WTC11 (cell line): ENCODE measurements around the gene TRPM2. TPM values are rescaled to one million over a fixed set of nuclear protein-coding genes. Genes with fewer than 3 reads are reported as not detected.

Experiments
- ATAC-seq: fragments of 200-7000 bp; cut with Tn5 transposase; 2 replicates; pipeline ENCODE4 v1.10.0; 2021; ENCODE audit warnings: mild to moderate bottlenecking, moderate library complexity
- CTCF ChIA-PET: fragments of 300-600 bp; sonication (Branson Sonifier 250); formaldehyde crosslinking; loops from one replicate; lab custom pipeline; 2021; ENCODE audit warnings: antibody characterized with exemption; lab: Charles Lee
- POLR2A ChIA-PET: fragments of 350-600 bp; sonication (Branson Sonifier 250); formaldehyde crosslinking; loops from one replicate; lab custom pipeline; 2021; ENCODE audit warnings: antibody characterized with exemption; lab: Charles Lee
- DNase-seq: peaks from one replicate; pipeline ENCODE4 v3.0.0; 2021; ENCODE audit warnings: low spot score
- H3K27ac Mint-ChIP-seq: 2 replicates; pipeline ENCODE4 v1.8.0; 2021; ENCODE audit warnings: mixed read lengths
- H3K27me3 Mint-ChIP-seq: 2 replicates; pipeline ENCODE4 v1.8.0; 2021; ENCODE audit warnings: low read depth, mild to moderate bottlenecking, moderate library complexity, mixed read lengths
- H3K36me3 Mint-ChIP-seq: 2 replicates; pipeline ENCODE4 v1.8.0; 2021; ENCODE audit warnings: mixed read lengths
- H3K4me1 Mint-ChIP-seq: 2 replicates; pipeline ENCODE4 v1.8.0; 2022; ENCODE audit warnings: mixed read lengths
- H3K4me3 Mint-ChIP-seq: 2 replicates; pipeline ENCODE4 v1.8.0; 2021; ENCODE audit warnings: mild to moderate bottlenecking, moderate library complexity, mixed read lengths
- H3K9me3 Mint-ChIP-seq: 2 replicates; pipeline ENCODE4 v1.8.0; 2021; ENCODE audit warnings: mixed read lengths
- CDX4 ChIP-seq: fragments of 250-450 bp; sonication (Bioruptor Pico); IDR thresholded peaks from 2 replicates; pipeline ENCODE4 v1.9.0; 2021; ENCODE audit warnings: moderate library complexity, mild to moderate bottlenecking, inconsistent platforms, borderline replicate concordance
- CREB1 ChIP-seq: sonication (generic); formaldehyde crosslinking; IDR thresholded peaks from 2 replicates; pipeline ENCODE4 v1.8.0; 2023; ENCODE audit warnings: mild to moderate bottlenecking, missing genetic modification reagents
- E2F5 ChIP-seq: sonication (generic); formaldehyde crosslinking; IDR thresholded peaks from 2 replicates; pipeline ENCODE4 v1.8.1; 2022; ENCODE audit warnings: mild to moderate bottlenecking, moderate library complexity, missing genetic modification reagents
- ESRRA ChIP-seq: sonication (generic); formaldehyde crosslinking; IDR thresholded peaks from 2 replicates; pipeline ENCODE4 v1.8.1; 2022; ENCODE audit warnings: mild to moderate bottlenecking, missing genetic modification reagents, borderline replicate concordance
- FOXK1 ChIP-seq: sonication (generic); formaldehyde crosslinking; IDR thresholded peaks from 2 replicates; pipeline ENCODE4 v1.8.0; 2022; ENCODE audit warnings: mild to moderate bottlenecking, moderate library complexity, missing genetic modification reagents
- GABPB1 ChIP-seq: sonication (generic); formaldehyde crosslinking; IDR thresholded peaks from 2 replicates; pipeline ENCODE4 v1.8.1; 2023; ENCODE audit warnings: mild to moderate bottlenecking, missing genetic modification reagents
- HMGXB4 ChIP-seq: sonication (generic); formaldehyde crosslinking; IDR thresholded peaks from 2 replicates; pipeline ENCODE4 v1.8.1; 2023; ENCODE audit warnings: mild to moderate bottlenecking, moderate library complexity, missing genetic modification reagents
- IRF1 ChIP-seq: sonication (generic); formaldehyde crosslinking; IDR thresholded peaks from 2 replicates; pipeline ENCODE4 v1.8.0; 2023; ENCODE audit warnings: missing genetic modification reagents
- NFE2L1 ChIP-seq: sonication (generic); formaldehyde crosslinking; IDR thresholded peaks from 2 replicates; pipeline ENCODE4 v1.8.1; 2023; ENCODE audit warnings: missing genetic modification reagents
- PREB ChIP-seq: sonication (generic); formaldehyde crosslinking; IDR thresholded peaks from 2 replicates; pipeline ENCODE4 v1.8.1; 2022; ENCODE audit warnings: mild to moderate bottlenecking, missing genetic modification reagents, moderate library complexity, borderline replicate concordance
- PRRX2 ChIP-seq: fragments of 250-450 bp; sonication (Bioruptor Pico); IDR thresholded peaks from 2 replicates; pipeline ENCODE4 v1.8.0; 2021; ENCODE audit warnings: mild to moderate bottlenecking
- TP53 ChIP-seq: sonication (generic); formaldehyde crosslinking; IDR thresholded peaks from 2 replicates; pipeline ENCODE4 v1.8.1; 2023; ENCODE audit warnings: mild to moderate bottlenecking, missing genetic modification reagents
- ZBTB21 ChIP-seq: sonication (generic); formaldehyde crosslinking; IDR thresholded peaks from 2 replicates; pipeline ENCODE4 v1.8.1; 2023; ENCODE audit warnings: mild to moderate bottlenecking, missing genetic modification reagents, borderline replicate concordance
- ZNF121 ChIP-seq: sonication (generic); formaldehyde crosslinking; IDR thresholded peaks from 2 replicates; pipeline ENCODE4 v1.8.0; 2023; ENCODE audit warnings: missing genetic modification reagents
- ZNF219 ChIP-seq: sonication (generic); formaldehyde crosslinking; IDR thresholded peaks from 2 replicates; pipeline ENCODE4 v1.8.0; 2023; ENCODE audit warnings: missing genetic modification reagents, mild to moderate bottlenecking, borderline replicate concordance
- ZNF263 ChIP-seq: sonication (generic); formaldehyde crosslinking; IDR thresholded peaks from 2 replicates; pipeline ENCODE4 v1.8.1; 2022; ENCODE audit warnings: low read depth, mild to moderate bottlenecking, moderate library complexity, missing genetic modification reagents
- ZNF317 ChIP-seq: sonication (generic); formaldehyde crosslinking; IDR thresholded peaks from 2 replicates; pipeline ENCODE4 v1.8.1; 2023; ENCODE audit warnings: low read depth, mild to moderate bottlenecking, moderate library complexity, missing genetic modification reagents, borderline replicate concordance
- total RNA-seq: library from RNA; stranded (reverse); gene quantifications from 3 replicates; pipeline ENCODE4 v1.2.3, GENCODE V29; 2021
- TF ChIP-seq, protein P1 (sequence below): sonication (generic); formaldehyde crosslinking; IDR thresholded peaks from 2 replicates; pipeline ENCODE4 v1.8.0; 2022; ENCODE audit warnings: mild to moderate bottlenecking, missing genetic modification reagents
- TF ChIP-seq, protein P2 (sequence below): fragments of 250-450 bp; sonication (Bioruptor Pico); IDR thresholded peaks from 2 replicates; pipeline ENCODE4 v1.8.0; 2021; ENCODE audit warnings: mild to moderate bottlenecking
- TF ChIP-seq, protein P3 (sequence below): sonication (generic); formaldehyde crosslinking; IDR thresholded peaks from 2 replicates; pipeline ENCODE4 v1.8.0; 2023; ENCODE audit warnings: mild to moderate bottlenecking, missing genetic modification reagents

Gene TRPM2
- total RNA-seq, 1 experiment from 2014 or later, result 0.92 TPM

DNA sequence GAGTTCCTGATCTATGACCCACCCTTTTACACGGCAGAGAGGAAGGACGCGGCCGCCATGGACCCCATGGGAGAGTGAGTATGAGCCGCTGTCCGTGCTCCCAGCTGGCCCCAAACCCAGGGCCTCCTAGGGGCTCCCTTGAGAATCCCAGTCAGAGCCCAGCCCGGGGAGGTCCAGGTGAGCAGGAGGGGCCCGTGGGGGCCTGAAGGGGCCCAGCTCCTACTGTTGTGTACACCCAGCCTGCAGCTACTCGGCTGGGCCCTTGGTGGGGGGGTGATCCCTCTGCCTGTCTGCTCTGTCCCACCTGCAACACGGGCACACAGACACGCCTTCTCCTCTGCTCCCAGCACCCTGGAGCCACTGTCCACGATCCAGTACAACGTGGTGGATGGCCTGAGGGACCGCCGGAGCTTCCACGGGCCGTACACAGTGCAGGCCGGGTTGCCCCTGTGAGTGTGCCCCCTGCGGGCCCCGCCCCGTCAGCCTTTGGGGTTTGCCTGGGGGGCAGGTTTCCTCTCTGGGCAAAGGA is 73.3 kb downstream of the TRPM2 start:
- H3K9me3 Mint-ChIP-seq, result peaks cover 19% of the 10 kb centered on the region
- ChIA-PET POLR2A (no interaction called here), CTCF (interaction anchor here (0.9 kb wide), 1 partner anchor 129 kb away, joined by 3 read pairs; no protein-coding TSS in a partner anchor)
- TF ChIP-seq PRRX2 (no peak), ZNF317 (CRISPR knock-in tag) (no peak), IRF1 (no peak), ZNF121 (CRISPR knock-in tag) (no peak), NFE2L1 (no peak), CREB1 (no peak), FOXK1 (no peak), CDX4 (CRISPR knock-in tag) (no peak), E2F5 (CRISPR knock-in tag) (no peak), HMGXB4 (CRISPR knock-in tag) (no peak)
- TF ChIP-seq, protein P1, sequence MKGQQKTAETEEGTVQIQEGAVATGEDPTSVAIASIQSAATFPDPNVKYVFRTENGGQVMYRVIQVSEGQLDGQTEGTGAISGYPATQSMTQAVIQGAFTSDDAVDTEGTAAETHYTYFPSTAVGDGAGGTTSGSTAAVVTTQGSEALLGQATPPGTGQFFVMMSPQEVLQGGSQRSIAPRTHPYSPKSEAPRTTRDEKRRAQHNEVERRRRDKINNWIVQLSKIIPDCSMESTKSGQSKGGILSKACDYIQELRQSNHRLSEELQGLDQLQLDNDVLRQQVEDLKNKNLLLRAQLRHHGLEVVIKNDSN, result no peak
- TF ChIP-seq, protein P2, sequence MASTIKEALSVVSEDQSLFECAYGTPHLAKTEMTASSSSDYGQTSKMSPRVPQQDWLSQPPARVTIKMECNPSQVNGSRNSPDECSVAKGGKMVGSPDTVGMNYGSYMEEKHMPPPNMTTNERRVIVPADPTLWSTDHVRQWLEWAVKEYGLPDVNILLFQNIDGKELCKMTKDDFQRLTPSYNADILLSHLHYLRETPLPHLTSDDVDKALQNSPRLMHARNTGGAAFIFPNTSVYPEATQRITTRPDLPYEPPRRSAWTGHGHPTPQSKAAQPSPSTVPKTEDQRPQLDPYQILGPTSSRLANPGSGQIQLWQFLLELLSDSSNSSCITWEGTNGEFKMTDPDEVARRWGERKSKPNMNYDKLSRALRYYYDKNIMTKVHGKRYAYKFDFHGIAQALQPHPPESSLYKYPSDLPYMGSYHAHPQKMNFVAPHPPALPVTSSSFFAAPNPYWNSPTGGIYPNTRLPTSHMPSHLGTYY, result no peak
- TF ChIP-seq, protein P3, sequence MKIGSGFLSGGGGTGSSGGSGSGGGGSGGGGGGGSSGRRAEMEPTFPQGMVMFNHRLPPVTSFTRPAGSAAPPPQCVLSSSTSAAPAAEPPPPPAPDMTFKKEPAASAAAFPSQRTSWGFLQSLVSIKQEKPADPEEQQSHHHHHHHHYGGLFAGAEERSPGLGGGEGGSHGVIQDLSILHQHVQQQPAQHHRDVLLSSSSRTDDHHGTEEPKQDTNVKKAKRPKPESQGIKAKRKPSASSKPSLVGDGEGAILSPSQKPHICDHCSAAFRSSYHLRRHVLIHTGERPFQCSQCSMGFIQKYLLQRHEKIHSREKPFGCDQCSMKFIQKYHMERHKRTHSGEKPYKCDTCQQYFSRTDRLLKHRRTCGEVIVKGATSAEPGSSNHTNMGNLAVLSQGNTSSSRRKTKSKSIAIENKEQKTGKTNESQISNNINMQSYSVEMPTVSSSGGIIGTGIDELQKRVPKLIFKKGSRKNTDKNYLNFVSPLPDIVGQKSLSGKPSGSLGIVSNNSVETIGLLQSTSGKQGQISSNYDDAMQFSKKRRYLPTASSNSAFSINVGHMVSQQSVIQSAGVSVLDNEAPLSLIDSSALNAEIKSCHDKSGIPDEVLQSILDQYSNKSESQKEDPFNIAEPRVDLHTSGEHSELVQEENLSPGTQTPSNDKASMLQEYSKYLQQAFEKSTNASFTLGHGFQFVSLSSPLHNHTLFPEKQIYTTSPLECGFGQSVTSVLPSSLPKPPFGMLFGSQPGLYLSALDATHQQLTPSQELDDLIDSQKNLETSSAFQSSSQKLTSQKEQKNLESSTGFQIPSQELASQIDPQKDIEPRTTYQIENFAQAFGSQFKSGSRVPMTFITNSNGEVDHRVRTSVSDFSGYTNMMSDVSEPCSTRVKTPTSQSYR (CRISPR knock-in tag), result no peak
- no peak overlapping the region for H3K27ac Mint-ChIP-seq
- ATAC-seq (no peak), DNase-seq (no peak)
- H3K36me3 Mint-ChIP-seq, result peaks cover 9% of the 10 kb centered on the region; the same call in 1 of the 2 replicates
- no peaks in the 10 kb centered on the region for H3K27me3 Mint-ChIP-seq
- H3K4me1 Mint-ChIP-seq, result no peaks in the 10 kb centered on the region
- no peak overlapping the region for H3K4me3 Mint-ChIP-seq

- H3K27me3 Mint-ChIP-seq, result no peaks in the 10 kb centered on the region
- ChIA-PET POLR2A (interaction anchor here (1.1 kb wide), 1 partner anchor 27 kb away, joined by 4 read pairs; no protein-coding TSS in a partner anchor), CTCF (interaction anchor here (1.0 kb wide), 1 partner anchor 67 kb away, joined by 3 read pairs; no protein-coding TSS in a partner anchor)
- H3K4me3 Mint-ChIP-seq, result no peak overlapping the region
- DNase-seq (no peak), ATAC-seq (no peak)
- peaks cover 21% of the 10 kb centered on the region for H3K9me3 Mint-ChIP-seq
- no peaks in the 10 kb centered on the region for H3K4me1 Mint-ChIP-seq
- H3K36me3 Mint-ChIP-seq, result peaks cover 9% of the 10 kb centered on the region; the same call in 1 of the 2 replicates
- H3K27ac Mint-ChIP-seq, result no peak overlapping the region
- no peak for TF ChIP-seq ZNF219 (CRISPR knock-in tag)
- no peak for TF ChIP-seq GABPB1 (CRISPR knock-in tag)
- TF ChIP-seq ESRRA (CRISPR knock-in tag), result no peak
- no peak for TF ChIP-seq ZBTB21
- TF ChIP-seq ZNF263 (CRISPR knock-in tag), result no peak
- TF ChIP-seq PREB, result no peak
- no peak for TF ChIP-seq TP53 (CRISPR knock-in tag)
- no peak for TF ChIP-seq E2F5 (CRISPR knock-in tag)
Measured at GRCh38 chr21:44427241-44428120, 74.1 kb downstream of the TRPM2 start.
